ENCODE data around the gene PALM2AKAP2.

The PALM2AKAP2 gene

DNA sequence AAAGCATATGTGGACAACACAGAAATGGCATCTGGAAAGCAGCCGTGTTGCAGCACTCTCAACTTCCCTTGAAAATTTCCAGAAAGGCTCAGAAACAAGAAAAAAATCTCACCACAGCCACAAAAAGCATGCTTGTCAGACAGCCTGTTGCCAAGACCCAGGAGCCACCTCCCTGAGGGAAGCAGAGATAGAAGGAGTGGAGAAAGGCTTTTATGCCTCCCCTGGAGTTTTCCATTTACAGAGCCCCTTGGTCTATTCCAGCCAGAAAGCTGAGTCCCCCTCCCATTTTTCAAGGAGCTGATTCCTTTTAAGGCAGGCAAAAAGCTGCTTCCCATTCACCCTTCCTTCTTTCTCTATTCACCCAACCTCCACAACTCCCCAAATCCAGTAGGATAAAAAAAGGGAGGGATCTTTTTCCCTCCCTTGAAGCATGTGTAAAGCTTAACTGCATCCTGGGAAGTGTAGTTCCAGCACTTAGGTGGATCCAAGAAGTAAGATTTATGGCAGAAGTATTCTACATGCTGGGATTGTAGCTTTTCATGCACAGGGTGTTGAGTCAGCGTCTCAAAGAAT, 37.1 kb upstream of the PALM2AKAP2 start:
- peak; percentile 60 for DNase-seq (ENCODE audit: low read depth)
- TF ChIP-seq, protein P1, sequence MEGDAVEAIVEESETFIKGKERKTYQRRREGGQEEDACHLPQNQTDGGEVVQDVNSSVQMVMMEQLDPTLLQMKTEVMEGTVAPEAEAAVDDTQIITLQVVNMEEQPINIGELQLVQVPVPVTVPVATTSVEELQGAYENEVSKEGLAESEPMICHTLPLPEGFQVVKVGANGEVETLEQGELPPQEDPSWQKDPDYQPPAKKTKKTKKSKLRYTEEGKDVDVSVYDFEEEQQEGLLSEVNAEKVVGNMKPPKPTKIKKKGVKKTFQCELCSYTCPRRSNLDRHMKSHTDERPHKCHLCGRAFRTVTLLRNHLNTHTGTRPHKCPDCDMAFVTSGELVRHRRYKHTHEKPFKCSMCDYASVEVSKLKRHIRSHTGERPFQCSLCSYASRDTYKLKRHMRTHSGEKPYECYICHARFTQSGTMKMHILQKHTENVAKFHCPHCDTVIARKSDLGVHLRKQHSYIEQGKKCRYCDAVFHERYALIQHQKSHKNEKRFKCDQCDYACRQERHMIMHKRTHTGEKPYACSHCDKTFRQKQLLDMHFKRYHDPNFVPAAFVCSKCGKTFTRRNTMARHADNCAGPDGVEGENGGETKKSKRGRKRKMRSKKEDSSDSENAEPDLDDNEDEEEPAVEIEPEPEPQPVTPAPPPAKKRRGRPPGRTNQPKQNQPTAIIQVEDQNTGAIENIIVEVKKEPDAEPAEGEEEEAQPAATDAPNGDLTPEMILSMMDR (conservative IDR thresholded peaks at IDR 0.05; ENCODE audit: low read depth, low read length): no peak

DNA sequence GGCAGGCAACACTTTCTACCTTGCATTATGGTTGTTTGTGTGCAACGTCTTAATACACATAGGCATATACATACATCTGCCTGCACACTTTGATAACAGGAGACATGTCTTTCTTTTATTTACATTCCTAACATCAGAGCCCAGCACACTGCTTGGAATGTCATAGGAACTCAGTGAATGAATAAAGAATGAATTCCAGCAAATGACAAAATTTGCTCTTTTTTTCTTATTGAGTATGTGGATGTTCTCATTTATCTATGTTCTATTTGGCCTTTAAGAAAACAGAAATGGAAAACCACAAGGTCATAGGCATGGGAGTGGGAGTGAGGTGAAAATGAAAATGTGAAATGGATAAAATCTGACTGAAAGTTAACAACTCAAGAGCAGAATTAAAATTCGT, 36.3 kb upstream of the PALM2AKAP2 start:
- H3K4me3 ChIP-seq (ENCODE audit: low read depth, low read length): no peak overlapping the region
- TF ChIP-seq, protein P1 (conservative IDR thresholded peaks at IDR 0.05; ENCODE audit: low read depth, low read length): no peak
- DNase-seq (ENCODE audit: low read depth): peak; percentile 29

More for the DNA sequence above, 37.1 kb upstream of the PALM2AKAP2 start:
- H3K4me3 ChIP-seq (ENCODE audit: low read depth, low read length): no peak overlapping the region

DNA sequence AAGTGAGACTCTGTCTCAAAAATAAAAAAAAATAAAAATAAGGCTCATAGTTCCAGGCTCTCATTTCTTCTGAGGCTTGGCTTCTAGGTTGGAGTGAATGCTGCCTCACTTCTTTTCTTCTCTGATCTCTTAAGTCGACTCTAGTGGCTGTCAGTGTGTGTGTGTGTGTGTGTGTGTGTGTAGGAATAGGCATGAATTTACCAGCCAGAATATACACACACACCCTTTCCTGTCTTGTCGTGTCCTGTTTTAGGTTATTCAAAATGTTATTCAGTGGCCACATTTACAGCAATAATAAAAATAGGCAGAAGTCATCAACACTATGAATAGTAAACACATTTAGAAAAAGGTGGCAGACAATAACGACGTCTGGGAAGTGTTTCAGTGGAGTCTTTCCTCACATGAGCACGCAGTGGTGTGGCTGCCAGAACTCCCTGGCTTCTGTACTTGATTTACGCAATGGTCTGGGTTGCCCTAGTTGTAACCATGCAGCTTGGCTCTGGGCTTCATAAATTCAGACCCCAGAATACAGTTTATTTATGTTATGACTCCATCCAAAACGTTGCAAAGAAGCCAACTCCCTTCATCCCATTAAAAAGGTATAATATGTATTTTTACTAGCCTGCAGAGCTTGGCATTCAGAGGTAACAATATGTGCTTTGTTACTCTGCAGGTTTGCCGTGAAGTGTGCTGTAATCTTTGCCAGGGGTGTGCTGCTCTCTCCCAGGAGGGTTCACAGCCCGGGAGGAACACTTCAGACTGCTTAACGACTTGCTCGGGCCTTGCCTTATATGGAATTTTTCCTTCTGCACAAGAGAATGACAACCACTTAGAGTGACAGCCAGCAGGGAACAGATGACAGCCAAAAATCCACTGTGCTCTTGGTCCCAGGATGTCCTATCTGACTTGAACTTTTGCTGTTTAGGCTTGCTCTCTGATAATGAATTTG, 34.4 kb upstream of the PALM2AKAP2 start:
- peak; percentile 74 for DNase-seq (ENCODE audit: low read depth)
- TF ChIP-seq, protein P1 (conservative IDR thresholded peaks at IDR 0.05; ENCODE audit: low read depth, low read length): no peak
- no peak overlapping the region for H3K4me3 ChIP-seq (ENCODE audit: low read depth, low read length)

DNA sequence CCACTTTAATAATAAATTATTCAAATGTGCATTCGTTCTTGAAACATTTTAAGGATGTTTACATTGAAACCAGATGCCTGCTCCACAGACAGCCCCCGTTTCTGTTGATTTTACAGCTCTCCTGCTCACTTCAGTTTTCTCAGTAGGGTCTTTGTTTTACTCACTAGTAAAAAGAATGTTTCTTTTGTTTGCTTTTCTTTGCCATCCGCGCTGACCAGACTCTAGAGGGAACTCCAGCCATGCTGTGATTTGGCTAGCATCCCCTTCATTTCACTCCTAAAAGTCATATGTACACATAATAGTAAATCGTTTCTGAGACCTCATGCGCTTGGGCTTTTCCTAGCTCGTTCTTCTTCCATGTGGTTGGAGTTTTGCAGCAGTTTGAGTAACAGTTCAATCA, 28.7 kb upstream of the PALM2AKAP2 start:
- H3K4me3 ChIP-seq (ENCODE audit: low read depth, low read length): no peak overlapping the region
- peak; percentile 69 for DNase-seq (ENCODE audit: low read depth)
- TF ChIP-seq, protein P1 (conservative IDR thresholded peaks at IDR 0.05; ENCODE audit: low read depth, low read length): peak; percentile 34

DNA sequence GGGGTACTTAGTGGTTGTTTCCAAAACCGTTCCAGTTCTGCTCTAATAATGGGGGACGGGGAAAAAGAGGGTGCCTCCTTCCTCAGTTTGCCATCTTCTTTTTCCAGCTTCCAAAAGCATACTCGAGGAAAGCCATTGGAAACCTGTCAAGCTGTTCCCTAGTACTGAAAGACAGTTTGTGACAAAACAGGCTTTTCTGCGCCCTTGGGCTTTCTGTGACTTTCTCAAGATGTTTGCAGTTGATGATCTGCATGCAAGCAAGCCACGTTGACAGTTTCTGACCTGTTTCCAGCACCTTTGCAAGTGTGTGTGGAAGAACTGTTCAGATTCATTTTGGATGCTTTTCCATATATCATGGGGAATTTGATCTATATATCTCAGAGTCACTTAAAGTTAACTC, 26.7 kb upstream of the PALM2AKAP2 start:
- H3K4me3 ChIP-seq (ENCODE audit: low read depth, low read length): no peak overlapping the region
- TF ChIP-seq, protein P1 (conservative IDR thresholded peaks at IDR 0.05; ENCODE audit: low read depth, low read length): no peak
- no peak for DNase-seq (ENCODE audit: low read depth)

DNA sequence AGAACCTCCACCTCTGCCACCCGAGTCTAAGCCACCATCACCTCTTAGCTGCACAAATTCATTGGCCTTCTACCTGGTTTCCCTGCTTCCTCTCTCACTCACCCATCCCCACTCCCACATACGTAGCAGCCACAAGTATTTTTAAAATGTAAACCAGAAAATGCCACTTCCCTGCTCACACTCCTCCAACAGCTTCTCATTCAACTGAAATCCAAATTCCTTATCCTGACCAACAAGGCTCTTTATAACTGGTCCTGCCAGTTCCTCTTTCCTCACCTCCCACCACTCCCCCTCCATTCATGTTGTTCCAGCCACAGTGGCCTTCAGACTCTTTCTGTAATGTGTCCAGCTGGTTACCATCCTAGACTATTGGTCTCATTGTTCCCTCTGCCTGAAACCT, 25.0 kb upstream of the PALM2AKAP2 start:
- no peak overlapping the region for H3K4me3 ChIP-seq (ENCODE audit: low read depth, low read length)
- TF ChIP-seq, protein P1 (conservative IDR thresholded peaks at IDR 0.05; ENCODE audit: low read depth, low read length): no peak
- DNase-seq (ENCODE audit: low read depth): no peak

Measured in choroid plexus epithelial cell (primary cell).